GM19463 (cell line): ENCODE measurements around the gene COL6A1.
"Not testable (repeated sequence)": the region's sequence is repeated elsewhere in the genome, so short reads cannot be mapped to it uniquely, and the experiment has no call there.

ENCODE experiments used
- ATAC-seq: cut with Tn5 transposase; IDR thresholded peaks from one replicate; pipeline ENCODE4 v1.9.1; 2021; ENCODE audit warnings: mild to moderate bottlenecking, moderate library complexity; ENCODE audit not compliant: unreplicated experiment

The COL6A1 gene

GRCh38 chr21:46003575-46004007, 22.0 kb downstream of the COL6A1 start:
- no peak for ATAC-seq

GRCh38 chr21:46004168-46004861, 22.7 kb downstream of the COL6A1 start:
- ATAC-seq, result no peak

- no peak for ATAC-seq
Measured at GRCh38 chr21:46005081-46005480, 23.5 kb downstream of the COL6A1 start.

- no peak for ATAC-seq
Measured at GRCh38 chr21:46005481-46005881, 23.9 kb downstream of the COL6A1 start.

GRCh38 chr21:46005894-46006546, 24.4 kb downstream of the COL6A1 start:
- ATAC-seq, result not testable (repeated sequence)

GRCh38 chr21:46006547-46007491, 25.2 kb downstream of the COL6A1 start:
- ATAC-seq, result no peak

- ATAC-seq, result no peak
Measured at GRCh38 chr21:46007492-46007868, 25.9 kb downstream of the COL6A1 start.

- ATAC-seq, result no peak
Measured at GRCh38 chr21:46008893-46009621, 27.5 kb downstream of the COL6A1 start.

- ATAC-seq, result no peak
Measured at GRCh38 chr21:46009951-46010705, 28.6 kb downstream of the COL6A1 start.

- ATAC-seq, result no peak
Measured at GRCh38 chr21:46011267-46011967, 29.8 kb downstream of the COL6A1 start.

- ATAC-seq, result no peak
Measured at GRCh38 chr21:46012154-46012553, 30.6 kb downstream of the COL6A1 start.

- no peak for ATAC-seq
Measured at GRCh38 chr21:46014828-46015227, 33.3 kb downstream of the COL6A1 start.

GRCh38 chr21:46017148-46017547, 35.6 kb downstream of the COL6A1 start:
- ATAC-seq, result no peak

GRCh38 chr21:46017695-46018094, 36.1 kb downstream of the COL6A1 start:
- no peak for ATAC-seq

GRCh38 chr21:46018615-46019014, 37.0 kb downstream of the COL6A1 start:
- no peak for ATAC-seq

GRCh38 chr21:46020581-46020980, 39.0 kb downstream of the COL6A1 start:
- ATAC-seq, result no peak

GRCh38 chr21:46021398-46021797, 39.8 kb downstream of the COL6A1 start:
- ATAC-seq, result no peak

- no peak for ATAC-seq
Measured at GRCh38 chr21:46021978-46022544, 40.5 kb downstream of the COL6A1 start.
